GM12878 (cell line): Measurements from ENCODE around the gene WNT5B. TPM values are rescaled to one million over a fixed set of nuclear protein-coding genes. Genes with fewer than 3 reads are reported as not detected.

Source experiments
- ATF7 ChIP-seq: fragments of 450-650 bp; IDR thresholded peaks from 2 replicates; pipeline ENCODE4 v1.6.1; 2016; ENCODE audit warnings: low read depth, mild to moderate bottlenecking
- BACH1 ChIP-seq: fragments of 450-650 bp; IDR thresholded peaks from 2 replicates; pipeline ENCODE4 v1.6.1; 2017; ENCODE audit warnings: mild to moderate bottlenecking, borderline replicate concordance
- BCL3 ChIP-seq: IDR thresholded peaks from 2 replicates; pipeline ENCODE4 v1.6.1; 2011; ENCODE audit warnings: borderline replicate concordance, low read depth, mild to moderate bottlenecking, moderate library complexity, low read length; ENCODE audit not compliant: insufficient read depth, poor library complexity, severe bottlenecking
- BMI1 ChIP-seq: fragments of 450-650 bp; IDR thresholded peaks from 2 replicates; pipeline ENCODE4 v1.6.1; 2016; ENCODE audit warnings: mild to moderate bottlenecking, moderate library complexity, borderline replicate concordance
- EED ChIP-seq: sonication (generic); IDR thresholded peaks from 2 replicates; pipeline ENCODE4 v1.6.1; 2016; ENCODE audit warnings: antibody characterized with exemption, low read depth
- ELK1 ChIP-seq: IDR thresholded peaks from 2 replicates; pipeline ENCODE4 v1.6.1; 2012; ENCODE audit warnings: low read depth, low read length, improper control_type of control experiment
- ESRRA ChIP-seq: IDR thresholded peaks from 2 replicates; pipeline ENCODE4 v1.6.1; 2012; ENCODE audit warnings: mild to moderate bottlenecking, low read length, improper control_type of control experiment
- EZH2 ChIP-seq: IDR thresholded peaks from 2 replicates; pipeline ENCODE4 v1.6.1; 2012; ENCODE audit warnings: low read depth, mild to moderate bottlenecking, control low read depth, inconsistent platforms, low read length, borderline replicate concordance; ENCODE audit not compliant: control insufficient read depth
- FOXK2 ChIP-seq: fragments of 450-650 bp; IDR thresholded peaks from 2 replicates; pipeline ENCODE4 v1.6.1; 2017; ENCODE audit warnings: mild to moderate bottlenecking, moderate library complexity
- GABPA ChIP-seq: IDR thresholded peaks from 2 replicates; pipeline ENCODE4 v1.6.1; 2014; ENCODE audit warnings: antibody characterized with exemption, low read depth, mild to moderate bottlenecking, inconsistent platforms
- IRF4 ChIP-seq: IDR thresholded peaks from 2 replicates; pipeline ENCODE4 v1.6.1; 2011; ENCODE audit warnings: low read depth, low read length
- NKRF ChIP-seq: fragments of 450-650 bp; conservative IDR thresholded peaks from 2 replicates; pipeline ENCODE4 v1.6.1; 2017; ENCODE audit warnings: mild to moderate bottlenecking, moderate library complexity
- NR2C2 ChIP-seq: IDR thresholded peaks from 2 replicates; pipeline ENCODE4 v1.6.1; 2011; ENCODE audit warnings: borderline replicate concordance, low read depth; ENCODE audit not compliant: control insufficient read depth, insufficient read length
- POLR2AphosphoS5 ChIP-seq: IDR thresholded peaks from 2 replicates; pipeline ENCODE4 v1.6.1; 2011; ENCODE audit warnings: mild to moderate bottlenecking, low read length, inconsistent platforms
- RAD21 ChIP-seq: IDR thresholded peaks from 2 replicates; pipeline ENCODE4 v1.6.1; 2011; ENCODE audit warnings: mild to moderate bottlenecking, low read depth, low read length, moderate library complexity; ENCODE audit not compliant: insufficient read depth
- RB1 ChIP-seq: fragments of 450-650 bp; formaldehyde crosslinking; IDR thresholded peaks from 2 replicates; pipeline ENCODE4 v1.6.1; 2017; ENCODE audit warnings: mild to moderate bottlenecking, borderline replicate concordance
- RELB ChIP-seq: fragments of 450-650 bp; IDR thresholded peaks from 2 replicates; pipeline ENCODE4 v1.6.1; 2017; ENCODE audit warnings: low read depth, mild to moderate bottlenecking, moderate library complexity
- REST ChIP-seq: IDR thresholded peaks from 2 replicates; pipeline ENCODE4 v1.6.1; 2012; ENCODE audit warnings: mild to moderate bottlenecking, low read depth, low read length
- SMAD5 ChIP-seq: IDR thresholded peaks from 2 replicates; pipeline ENCODE4 v1.6.1; 2016; ENCODE audit warnings: antibody characterized with exemption, low read depth
- TARDBP ChIP-seq: IDR thresholded peaks from 2 replicates; pipeline ENCODE4 v1.6.1; 2016; ENCODE audit warnings: borderline replicate concordance
- polyA plus RNA-seq, 11 experiments: library from polyadenylated mRNA; depleted of rRNA in 4 of 11; unstranded in 6 of 11; stranded (reverse) in 5 of 11; fragments of >200 nt; fragmentation: Nextera tagmentation in 4 of 11; fragmentation: Illumina TruSeq in 1 of 11; extraction: Ambion mirVana in 4 of 11; extraction: Trizol in 1 of 11; gene quantifications; 1 replicate in 1 of 11; 2 replicates in 10 of 11; pipeline versions ENCODE4 v1.2.1 to v1.2.3, GENCODE V29; 2011 to 2016; ENCODE audit warnings: inconsistent platforms in 2 of 11, missing spikeins in 2 of 11, low read depth in 1 of 11
- total RNA-seq, 4 experiments: library from RNA; depleted of rRNA in 3 of 4; stranded (reverse); fragments of >200 nt in 3 of 4; fragmentation: Illumina TruSeq in 1 of 4; extraction: Trizol in 1 of 4; gene quantifications; 2 replicates each; pipeline versions ENCODE4 v1.2.1 to v1.2.3, GENCODE V29; 2013 to 2021

WNT5B gene
- total and polyA plus RNA-seq, 10 of the 15 experiments (the other 5 are each of a cell fraction or from before 2014, with no cell fraction given): 0.45 to 18.3 (median 5.4) TPM

- no peak for TF ChIP-seq EZH2
- no peak for TF ChIP-seq BCL3
- TF ChIP-seq RELB: 0 out of 2 replicates have a peak, but pooled peaks have one; percentile 29
- no peak for TF ChIP-seq RAD21
- TF ChIP-seq IRF4: no peak
- TF ChIP-seq EED: peak; percentile 42; the same call in 1 of the 2 replicates
- TF ChIP-seq GABPA: no peak
- no peak for TF ChIP-seq NR2C2
- TF ChIP-seq ELK1: no peak
- no peak for TF ChIP-seq BACH1
- no peak for TF ChIP-seq ESRRA
- no peak for TF ChIP-seq POLR2AphosphoS5
- 0 out of 2 replicates have a peak, but pooled peaks have one; percentile 36 for TF ChIP-seq NKRF
- no peak for TF ChIP-seq TARDBP
- no peak; the same call in 1 of the 2 replicates for TF ChIP-seq RB1
- 0 out of 2 replicates have a peak, but pooled peaks have one; percentile 14 for TF ChIP-seq ATF7
- no peak for TF ChIP-seq BMI1
- TF ChIP-seq SMAD5: no peak
- TF ChIP-seq FOXK2: no peak
- no peak; the same call in 1 of the 2 replicates for TF ChIP-seq REST
These were observed 32.7 kb downstream of the WNT5B start (continued) for GRCh38 chr12:1661553-1662335.
